ENCODE results near the gene TNRC6B.
A peak's percentile ranks its signal among the peaks of the same experiment; 100 is the strongest.
"Not testable (repeated sequence)": the region's sequence is repeated elsewhere in the genome, so short reads cannot be mapped to it uniquely, and the experiment has no call there.

TNRC6B gene

DNA sequence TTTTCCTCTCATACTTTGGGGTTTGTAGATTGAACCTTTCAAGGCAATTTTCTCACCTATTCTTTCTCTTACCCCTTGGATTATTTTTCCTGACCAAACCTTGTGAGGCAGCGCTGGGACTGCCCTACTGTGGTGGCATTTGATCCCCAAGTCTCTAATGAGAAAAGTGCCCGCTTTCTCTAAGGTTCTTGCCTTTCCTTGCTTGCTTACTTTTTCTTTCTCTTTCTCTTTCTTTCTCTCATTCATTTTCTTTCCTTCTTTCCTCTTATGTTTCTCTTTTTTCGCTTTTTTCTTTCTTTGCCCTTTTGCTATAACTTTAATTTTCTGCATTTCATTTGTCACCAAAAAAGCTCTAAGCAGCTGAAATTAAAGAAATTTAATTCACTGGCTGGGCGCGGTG is 127.9 kb downstream of the TNRC6B start:
- no peak for TF ChIP-seq CTCF (IDR thresholded peaks at IDR 0.05; ENCODE audit: low read depth, low read length)
- DNase-seq (ENCODE audit: extremely low read depth, low read depth) = no peak

- no peak for TF ChIP-seq CTCF (IDR thresholded peaks at IDR 0.05; ENCODE audit: low read depth, low read length)
- no peak for DNase-seq (ENCODE audit: extremely low read depth, low read depth)
Observed at GRCh38 chr22:40308999-40309573, 131.4 kb downstream of the TNRC6B start.

- no peak for TF ChIP-seq CTCF (IDR thresholded peaks at IDR 0.05; ENCODE audit: low read depth, low read length)
- no peak for DNase-seq (ENCODE audit: extremely low read depth, low read depth)
Observed at GRCh38 chr22:40309631-40310030, 131.9 kb downstream of the TNRC6B start.

DNA sequence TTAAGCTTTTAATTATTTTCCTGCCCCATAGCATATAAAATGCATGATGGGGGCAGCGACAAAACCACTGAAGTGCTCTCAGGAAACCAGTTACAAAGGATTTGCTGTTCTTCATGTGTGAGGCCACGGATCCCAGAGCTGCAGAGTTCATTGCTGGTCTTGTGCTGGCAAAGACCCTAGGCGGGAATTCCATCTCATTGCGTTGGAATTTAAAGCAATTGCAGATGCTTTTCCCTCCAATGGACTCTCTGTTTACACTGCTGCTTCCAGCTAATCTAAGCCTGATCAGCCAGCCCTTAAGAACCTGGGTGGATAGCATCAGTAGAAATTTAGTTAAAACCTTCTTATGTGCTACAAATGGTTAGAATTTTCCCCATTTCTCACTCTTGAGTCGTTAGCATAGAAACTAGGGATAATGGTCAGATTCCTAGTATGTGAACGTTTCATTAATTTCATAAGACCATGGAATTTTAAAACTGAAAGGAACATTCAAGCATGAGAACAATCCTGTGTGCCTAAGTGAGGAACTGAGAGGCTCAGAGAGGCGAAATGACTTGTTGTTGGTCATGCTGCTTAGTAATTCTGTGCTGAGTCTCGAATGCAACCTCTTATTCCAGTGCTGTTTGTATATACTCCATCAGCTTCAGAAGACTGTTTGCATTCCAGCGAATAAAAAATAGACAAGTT is 132.5 kb downstream of the TNRC6B start:
- peak; percentile 78 for DNase-seq (ENCODE audit: extremely low read depth, low read depth)
- TF ChIP-seq CTCF (IDR thresholded peaks at IDR 0.05; ENCODE audit: low read depth, low read length) = no peak

DNA sequence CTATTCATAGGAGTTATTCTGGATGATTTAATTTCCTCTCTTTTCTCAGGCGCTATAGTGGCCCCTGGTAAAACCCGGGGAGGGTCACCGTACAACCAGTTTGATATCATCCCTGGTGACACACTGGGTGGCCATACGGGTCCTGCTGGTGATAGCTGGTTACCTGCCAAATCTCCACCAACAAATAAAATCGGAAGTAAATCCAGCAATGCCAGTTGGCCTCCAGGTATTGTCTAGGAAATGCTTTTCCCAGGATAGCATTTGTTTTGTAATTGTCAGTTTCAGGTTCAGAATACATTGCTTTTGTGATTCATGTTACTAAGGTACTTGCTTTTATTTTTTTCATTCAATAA is 133.0 kb downstream of the TNRC6B start:
- TF ChIP-seq CTCF (IDR thresholded peaks at IDR 0.05; ENCODE audit: low read depth, low read length) = no peak
- DNase-seq (ENCODE audit: extremely low read depth, low read depth) = no peak

DNA sequence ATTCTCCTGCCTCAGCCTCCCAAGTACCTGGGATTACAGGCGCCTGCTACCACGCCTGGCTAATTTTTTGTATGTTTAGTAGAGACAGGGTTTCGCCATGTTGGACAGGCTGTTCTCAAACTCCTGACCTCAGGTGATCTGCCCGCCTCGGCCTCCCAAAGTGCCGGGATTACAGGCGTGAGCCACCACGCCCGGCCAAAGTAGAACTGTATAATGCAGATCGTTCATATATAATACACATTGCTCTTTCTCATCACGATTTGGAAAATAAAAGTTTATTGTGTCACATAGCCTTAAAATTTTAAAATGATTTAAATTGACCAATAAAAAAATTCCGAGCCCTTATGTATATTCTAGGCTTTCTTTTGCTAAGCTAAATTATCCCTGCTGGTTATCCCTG is 133.9 kb downstream of the TNRC6B start:
- not testable (repeated sequence) for DNase-seq (ENCODE audit: extremely low read depth, low read depth)

DNA sequence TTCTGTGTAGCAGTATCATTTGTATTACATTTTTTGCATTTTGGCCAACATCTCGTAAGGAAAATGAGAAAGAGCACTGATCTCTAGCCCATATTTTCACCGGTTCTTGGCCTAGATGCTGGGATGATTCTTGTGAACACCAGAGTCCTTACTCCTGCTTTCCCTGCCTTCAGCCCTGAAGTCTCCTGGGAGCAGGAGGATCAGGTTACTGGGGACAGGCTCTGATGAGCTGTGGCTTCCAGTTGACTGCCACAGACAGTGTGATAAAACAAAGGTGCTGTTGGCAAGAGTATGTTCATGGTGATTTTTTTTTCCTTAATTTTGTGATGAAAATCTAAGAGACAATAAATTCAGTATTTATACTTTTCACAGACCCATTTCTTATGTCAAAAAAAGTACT is 134.3 kb downstream of the TNRC6B start:
- no peak for DNase-seq (ENCODE audit: extremely low read depth, low read depth)
- TF ChIP-seq CTCF (IDR thresholded peaks at IDR 0.05; ENCODE audit: low read depth, low read length) = no peak

DNA sequence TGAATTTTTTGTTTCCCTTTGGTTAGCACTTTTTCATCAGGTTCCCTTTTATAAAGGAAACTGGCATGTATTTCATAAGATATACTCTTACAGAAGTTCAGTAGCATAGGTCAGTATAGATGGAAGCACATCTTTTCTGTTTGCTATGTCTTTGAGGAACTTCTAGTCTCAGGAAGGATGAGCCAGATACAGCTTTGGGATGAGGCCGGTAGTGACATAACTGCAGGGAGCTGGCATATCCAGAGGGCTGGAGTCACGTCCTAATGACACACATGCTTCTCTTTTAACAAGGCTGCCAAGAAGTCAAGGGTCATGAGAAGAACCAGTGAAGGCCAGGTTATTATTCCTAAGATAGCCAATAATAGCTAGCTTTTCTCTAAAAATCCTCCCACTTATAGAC is 135.3 kb downstream of the TNRC6B start:
- no peak for TF ChIP-seq CTCF (IDR thresholded peaks at IDR 0.05; ENCODE audit: low read depth, low read length)
- no peak for DNase-seq (ENCODE audit: extremely low read depth, low read depth)

All from AG09319 (cell line).